HG03460 (cell line): ENCODE results near the gene IQSEC3.
"Not testable (repeated sequence)": the region's sequence is repeated elsewhere in the genome, so short reads cannot be mapped to it uniquely, and the experiment has no call there.

Experiments
- ATAC-seq: cut with Tn5 transposase; IDR thresholded peaks from one replicate; pipeline ENCODE4 v1.9.1; 2021; ENCODE audit not compliant: unreplicated experiment

Gene IQSEC3

GRCh38 chr12:52902-53734 is 13.4 kb upstream of the IQSEC3 start:
- ATAC-seq = not testable (repeated sequence)

GRCh38 chr12:53735-54730 is 12.5 kb upstream of the IQSEC3 start:
- ATAC-seq = no peak

GRCh38 chr12:54750-55535 is 11.6 kb upstream of the IQSEC3 start:
- ATAC-seq = no peak

- ATAC-seq = no peak
These were observed 9.8 kb upstream of the IQSEC3 start for GRCh38 chr12:56683-57346.

- no peak for ATAC-seq
These were observed 9.0 kb upstream of the IQSEC3 start for GRCh38 chr12:57539-57938.

GRCh38 chr12:58832-59231 is 7.7 kb upstream of the IQSEC3 start:
- ATAC-seq = no peak

GRCh38 chr12:61845-62244 is 4.7 kb upstream of the IQSEC3 start:
- ATAC-seq = not testable (repeated sequence)

GRCh38 chr12:65491-66063 is 990 bp upstream of the IQSEC3 start:
- ATAC-seq = not testable (repeated sequence)

- ATAC-seq = not testable (repeated sequence)
These were observed 376 bp downstream of the IQSEC3 start for GRCh38 chr12:66782-67504.

GRCh38 chr12:69677-70076 is 3.1 kb downstream of the IQSEC3 start:
- not testable (repeated sequence) for ATAC-seq

GRCh38 chr12:70541-70940 is 4.0 kb downstream of the IQSEC3 start:
- ATAC-seq = not testable (repeated sequence)

GRCh38 chr12:72018-72417 is 5.5 kb downstream of the IQSEC3 start:
- not testable (repeated sequence) for ATAC-seq

- not testable (repeated sequence) for ATAC-seq
These were observed 8.0 kb downstream of the IQSEC3 start for GRCh38 chr12:74420-75190.

GRCh38 chr12:75541-75940 is 9.0 kb downstream of the IQSEC3 start:
- not testable (repeated sequence) for ATAC-seq

- ATAC-seq = not testable (repeated sequence)
These were observed 9.5 kb downstream of the IQSEC3 start for GRCh38 chr12:76102-76501.

GRCh38 chr12:76551-76950 is 10.0 kb downstream of the IQSEC3 start:
- not testable (repeated sequence) for ATAC-seq

- not testable (repeated sequence) for ATAC-seq
These were observed 10.6 kb downstream of the IQSEC3 start for GRCh38 chr12:77101-77719.

- ATAC-seq = not testable (repeated sequence)
These were observed 11.3 kb downstream of the IQSEC3 start for GRCh38 chr12:77769-78383.
